G401.6 (cell line): ENCODE results near the gene TLX2.

ENCODE experiments used
- FAIRE-seq: peaks from 2 replicates; lab custom pipeline; 2012; peaks lifted over from hg19 to GRCh38; lab: Jason Lieb, UNC

The TLX2 gene

GRCh38 chr2:74496997-74497776 lies 17.1 kb upstream of the TLX2 start:
- FAIRE-seq = no peak

DNA sequence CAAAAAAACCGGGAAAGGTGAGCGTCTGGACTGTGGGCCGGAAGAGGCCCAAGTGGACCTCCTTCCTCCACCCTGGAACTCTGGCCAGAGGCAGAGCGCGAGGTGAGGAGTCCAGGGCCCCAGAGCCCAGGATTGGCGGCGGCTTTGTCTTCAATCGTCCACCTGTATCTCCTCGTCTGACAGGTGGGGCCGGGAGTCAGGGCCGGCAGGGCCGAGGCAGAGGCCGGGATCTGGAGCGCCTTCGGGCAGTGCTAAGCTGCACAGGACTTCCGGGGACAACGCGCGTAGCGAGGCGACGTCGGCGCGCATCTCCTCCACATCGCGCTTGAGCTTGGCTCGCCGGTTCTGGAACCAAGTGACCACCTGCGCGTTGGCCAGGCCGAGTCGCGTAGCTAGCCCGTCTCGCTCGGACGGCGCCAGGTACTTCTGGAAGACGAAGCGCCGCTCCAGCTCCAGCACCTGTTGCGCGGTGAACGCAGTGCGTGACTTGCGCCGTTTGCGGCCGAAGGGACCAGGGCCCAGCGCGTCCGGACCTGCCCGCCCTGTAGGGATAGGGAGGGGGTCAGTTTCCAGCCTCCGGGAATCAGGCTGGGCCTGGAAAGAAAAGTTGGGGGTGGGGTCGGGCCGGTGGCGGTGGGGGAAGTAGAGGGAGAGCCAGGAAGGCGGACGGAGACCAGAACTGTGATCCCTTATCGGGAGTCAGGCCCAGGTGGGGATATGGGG lies 16.3 kb upstream of the TLX2 start:
- no peak for FAIRE-seq

DNA sequence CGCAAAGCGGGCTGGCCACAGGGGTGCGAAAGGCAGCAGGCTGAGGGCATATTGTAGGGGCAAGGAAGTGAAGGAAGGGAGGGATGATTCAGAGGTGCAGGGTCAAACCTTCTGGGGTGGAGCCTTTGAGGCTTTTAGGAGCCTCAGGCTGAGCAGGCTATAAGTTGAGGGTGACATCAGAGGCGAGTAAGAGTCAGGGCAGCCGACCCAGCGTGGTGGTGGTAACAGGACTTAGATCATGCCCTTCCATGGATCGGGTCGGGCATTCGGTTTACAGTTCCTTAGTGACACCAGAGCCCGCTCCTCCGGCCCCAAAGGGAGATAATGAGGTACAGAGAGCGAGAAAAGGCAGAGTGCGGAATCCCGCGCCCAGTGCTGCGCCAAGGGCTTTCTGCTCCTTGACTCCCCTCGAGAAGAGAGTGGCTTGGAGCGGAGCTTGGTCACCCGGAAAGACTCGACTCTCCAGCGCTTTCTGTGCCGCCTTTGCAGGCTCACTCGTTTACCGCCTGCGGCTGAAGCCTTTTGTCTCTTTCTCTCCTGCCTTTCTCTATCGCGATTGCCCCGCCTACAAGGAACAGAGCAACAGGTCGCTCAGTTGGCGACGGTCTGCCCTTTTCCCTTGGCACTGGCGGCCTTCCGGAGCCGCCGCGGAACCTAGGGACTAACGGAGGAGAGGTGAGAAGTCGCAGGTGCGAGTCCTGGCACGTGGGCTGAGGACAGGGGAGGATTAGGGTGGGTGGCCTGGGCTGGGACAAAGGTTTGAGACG lies 15.6 kb upstream of the TLX2 start:
- FAIRE-seq = no peak

GRCh38 chr2:74499267-74499939 lies 14.8 kb upstream of the TLX2 start, which contains the start of gene LBX2:
TSS of gene LBX2 (minus strand) at chr2:74499603. CDS start at chr2:74499537, 66 bp downstream.
- FAIRE-seq = no peak

DNA sequence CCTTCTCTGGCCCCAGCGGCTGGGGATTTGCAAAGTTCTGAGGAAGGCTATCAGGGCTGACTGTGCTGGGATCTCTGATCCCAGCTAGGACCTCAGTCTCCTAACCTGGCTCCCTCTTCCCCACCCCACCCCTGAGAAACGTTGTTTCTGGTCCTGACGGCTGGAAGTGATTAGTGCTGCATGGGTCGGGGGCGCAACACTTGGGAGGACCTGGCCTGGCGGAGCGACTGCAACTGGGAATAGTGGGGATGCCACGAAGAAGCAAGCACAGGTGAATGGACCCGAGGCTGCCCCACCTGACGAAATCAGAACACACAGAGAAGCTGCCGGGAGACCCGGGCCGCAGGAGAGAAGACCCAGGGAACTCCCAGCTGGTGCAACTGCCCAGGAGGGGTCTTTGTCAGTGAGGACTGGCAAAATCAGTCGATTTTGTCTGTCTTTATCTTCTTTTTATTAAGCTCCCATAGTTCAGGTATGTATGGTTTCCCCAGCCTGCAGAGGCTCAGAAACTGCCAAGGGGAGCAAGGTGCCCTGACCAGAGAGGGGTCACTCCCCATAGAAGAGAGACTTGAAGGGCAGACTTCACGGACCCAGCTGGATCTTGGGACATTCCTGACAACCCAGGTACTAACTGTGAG lies 14.2 kb upstream of the TLX2 start:
- FAIRE-seq = no peak

GRCh38 chr2:74500578-74500946 lies 13.7 kb upstream of the TLX2 start:
- FAIRE-seq = no peak

GRCh38 chr2:74501335-74502071 lies 12.7 kb upstream of the TLX2 start:
- FAIRE-seq = no peak

DNA sequence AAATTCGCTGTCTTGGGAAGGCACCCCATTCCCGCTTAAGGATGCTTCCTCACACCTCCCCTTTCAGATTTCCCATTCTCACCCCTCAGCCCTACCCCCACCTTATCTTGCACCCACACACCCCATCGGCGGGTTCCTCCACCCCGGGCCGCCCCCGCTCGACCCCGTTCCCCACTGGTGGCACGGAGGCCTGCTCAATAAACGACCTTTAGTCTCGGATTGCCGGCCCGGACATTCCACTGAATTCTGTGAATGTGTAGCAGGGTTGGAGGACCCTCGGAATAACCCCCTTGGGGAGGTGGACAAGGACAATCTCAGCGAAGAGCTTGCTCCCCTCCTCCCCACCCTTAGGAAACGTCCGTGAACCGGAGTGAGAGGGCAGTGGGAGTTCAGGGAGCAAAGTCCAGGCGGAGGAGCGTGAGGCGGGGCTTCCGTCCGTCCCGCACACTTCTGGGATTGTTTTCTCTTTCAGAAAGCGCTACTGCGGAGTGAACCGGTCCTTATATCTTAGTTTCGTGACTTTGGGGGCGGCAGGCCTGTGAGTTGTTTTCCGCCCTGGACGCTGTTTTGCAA lies 12.0 kb upstream of the TLX2 start:
- FAIRE-seq = no peak

GRCh38 chr2:74502720-74503505 lies 11.3 kb upstream of the TLX2 start:
- no peak for FAIRE-seq

DNA sequence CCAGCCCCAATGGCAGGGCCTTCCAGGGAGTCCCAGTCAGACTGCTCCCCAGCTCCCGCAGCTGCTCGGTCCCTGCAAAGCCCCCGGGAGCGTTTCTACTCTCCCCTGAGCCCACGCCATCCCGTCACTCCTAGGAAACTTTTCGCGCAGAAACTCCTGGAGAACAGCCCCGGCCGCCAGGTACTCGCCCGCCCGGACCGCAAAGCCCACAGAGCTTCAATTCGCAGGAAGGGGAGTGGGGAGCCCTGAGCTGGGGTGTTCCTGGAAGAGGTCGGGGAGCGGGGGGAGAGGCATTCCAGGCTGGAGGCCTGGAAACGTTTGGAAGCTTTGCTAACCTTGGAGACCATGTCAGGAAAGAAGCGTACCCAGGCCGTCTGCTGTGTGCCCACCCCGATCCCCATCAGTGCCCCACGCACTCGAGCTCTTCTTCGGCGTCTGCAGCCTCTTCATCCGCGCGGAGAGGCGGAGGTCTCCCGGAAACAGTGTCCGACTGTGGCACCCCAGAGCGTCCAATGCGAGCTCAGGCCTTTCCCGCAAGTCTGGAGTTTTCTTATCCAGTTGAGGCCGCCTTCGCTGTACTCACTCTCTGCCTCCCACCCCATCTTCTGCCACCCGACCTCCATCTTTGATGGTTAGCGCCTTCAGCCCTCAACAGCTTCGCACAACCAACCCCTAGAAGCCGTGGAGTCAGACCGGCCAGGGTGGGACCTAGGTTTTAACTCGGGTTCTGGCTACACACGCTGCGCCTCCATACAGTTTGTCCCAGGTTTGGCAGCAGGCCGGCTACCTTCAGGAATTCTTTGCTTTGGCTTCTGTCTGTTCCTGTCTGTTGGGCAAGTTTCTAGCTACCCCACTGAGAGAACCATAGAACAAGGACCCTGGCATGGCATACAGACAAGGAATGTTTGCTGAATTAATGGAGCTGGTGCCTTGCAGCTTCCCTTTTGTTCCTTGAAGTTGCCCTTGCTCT lies 10.5 kb upstream of the TLX2 start:
- no peak for FAIRE-seq

- FAIRE-seq = no peak
Measured at GRCh38 chr2:74504591-74504990, 9.7 kb upstream of the TLX2 start.

DNA sequence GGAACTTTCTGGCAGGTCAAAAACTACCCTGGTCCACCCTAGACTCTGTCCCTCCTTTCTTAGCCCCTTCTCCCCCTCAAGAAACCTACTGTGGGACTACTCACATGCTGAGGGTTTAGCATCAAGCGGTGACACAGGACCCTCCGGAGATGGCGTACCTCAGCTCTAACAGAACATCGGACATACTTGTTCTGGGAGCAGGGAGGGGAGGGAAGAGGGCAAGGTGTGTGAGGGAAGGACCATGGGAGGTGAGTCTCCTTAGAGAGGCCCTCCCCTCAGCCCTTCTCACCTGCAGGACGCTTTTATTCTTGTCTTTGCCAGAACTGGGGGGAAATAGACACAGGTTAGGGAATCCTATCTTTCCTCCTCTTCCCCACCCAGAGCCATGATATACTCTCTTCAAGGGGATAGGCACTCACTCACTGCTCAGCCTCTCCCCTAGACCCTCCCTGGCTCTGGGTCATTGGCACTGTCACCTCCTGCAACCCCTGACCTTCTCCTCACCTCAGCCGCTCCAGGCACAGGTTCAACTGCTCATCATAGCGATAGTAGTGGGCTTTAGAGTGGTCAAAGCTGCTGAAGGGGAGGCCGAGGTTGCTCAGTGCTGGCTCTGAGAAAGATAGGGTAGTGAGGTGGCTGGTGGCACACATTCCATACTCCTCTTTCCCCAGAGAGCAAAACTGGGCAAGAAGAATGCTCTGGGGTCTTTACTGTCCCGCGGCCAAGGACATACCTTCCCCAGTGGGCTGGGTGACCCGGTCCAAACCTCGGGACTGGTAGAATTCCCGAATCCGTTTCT lies 8.6 kb upstream of the TLX2 start:
- no peak for FAIRE-seq

GRCh38 chr2:74507145-74507925 lies 6.9 kb upstream of the TLX2 start, which contains the start of gene PCGF1:
TSS of gene PCGF1 (minus strand) at chr2:74507695. CDS start at chr2:74507668, 27 bp downstream.
- FAIRE-seq = peak; percentile 67

GRCh38 chr2:74507926-74508520 lies 6.2 kb upstream of the TLX2 start:
- no peak for FAIRE-seq

- FAIRE-seq = no peak
Measured at GRCh38 chr2:74510272-74510671, 4.0 kb upstream of the TLX2 start.
